HEK293 (cell line): ENCODE data around the gene BICRA.

Source experiments
- GLI2 ChIP-seq: fragments of 450-650 bp; formaldehyde crosslinking; IDR thresholded peaks from 2 replicates; pipeline ENCODE4; 2017; ENCODE audit warnings: missing biosample characterization, missing genetic modification characterization, low read depth, borderline replicate concordance
- HOXA7 ChIP-seq: sonication (generic); formaldehyde crosslinking; IDR thresholded peaks from 2 replicates; pipeline ENCODE4 v1.8.1; 2022; ENCODE audit warnings: missing genetic modification reagents, borderline replicate concordance
- KLF8 ChIP-seq: fragments of 450-650 bp; formaldehyde crosslinking; IDR thresholded peaks from 2 replicates; pipeline ENCODE4 v1.5.1; 2016; ENCODE audit warnings: missing biosample characterization, missing genetic modification characterization
- OVOL3 ChIP-seq: fragments of 450-650 bp; formaldehyde crosslinking; IDR thresholded peaks from 2 replicates; pipeline ENCODE4 v1.5.1; 2016; ENCODE audit warnings: missing biosample characterization, missing genetic modification characterization
- ZBTB20 ChIP-seq: fragments of 450-650 bp; formaldehyde crosslinking; IDR thresholded peaks from 2 replicates; pipeline ENCODE4 v1.5.1; 2016; ENCODE audit warnings: missing biosample characterization, missing genetic modification characterization
- ZFP37 ChIP-seq: fragments of 450-650 bp; formaldehyde crosslinking; IDR thresholded peaks from 2 replicates; pipeline ENCODE4 v1.5.1; 2016; ENCODE audit warnings: missing biosample characterization, missing genetic modification characterization
- ZNF112 ChIP-seq: fragments of 450-650 bp; formaldehyde crosslinking; IDR thresholded peaks from 2 replicates; pipeline ENCODE4 v1.5.0; 2017; ENCODE audit warnings: missing biosample characterization, missing genetic modification characterization
- ZNF174 ChIP-seq: fragments of 450-650 bp; formaldehyde crosslinking; IDR thresholded peaks from 2 replicates; pipeline ENCODE4 v1.5.0; 2017; ENCODE audit warnings: missing biosample characterization, mild to moderate bottlenecking, missing genetic modification characterization
- ZNF324 ChIP-seq: fragments of 450-650 bp; formaldehyde crosslinking; IDR thresholded peaks from 2 replicates; pipeline ENCODE4 v1.5.1; 2016; ENCODE audit warnings: missing biosample characterization, missing genetic modification characterization
- ZNF335 ChIP-seq: fragments of 450-650 bp; formaldehyde crosslinking; conservative IDR thresholded peaks from 2 replicates; pipeline ENCODE4 v1.5.1; 2016; ENCODE audit warnings: missing biosample characterization, missing genetic modification characterization
- ZNF423 ChIP-seq: fragments of 450-650 bp; formaldehyde crosslinking; IDR thresholded peaks from 2 replicates; pipeline ENCODE4 v1.5.1; 2016; ENCODE audit warnings: missing biosample characterization, missing genetic modification characterization
- ZNF426 ChIP-seq: fragments of 450-650 bp; formaldehyde crosslinking; IDR thresholded peaks from 2 replicates; pipeline ENCODE4 v1.5.1; 2017; ENCODE audit warnings: missing biosample characterization, missing genetic modification characterization, mild to moderate bottlenecking, inconsistent platforms, moderate library complexity
- ZNF530 ChIP-seq: fragments of 450-650 bp; formaldehyde crosslinking; IDR thresholded peaks from 2 replicates; pipeline ENCODE4 v1.5.1; 2016; ENCODE audit warnings: low read depth, missing biosample characterization, missing genetic modification characterization
- ZNF548 ChIP-seq: fragments of 450-650 bp; formaldehyde crosslinking; IDR thresholded peaks from 2 replicates; pipeline ENCODE4 v1.5.1; 2016; ENCODE audit warnings: missing biosample characterization, missing genetic modification characterization
- ZNF549 ChIP-seq: fragments of 450-650 bp; IDR thresholded peaks from 2 replicates; pipeline ENCODE4 v1.5.1; 2018; ENCODE audit warnings: missing biosample characterization, missing genetic modification characterization, mild to moderate bottlenecking, inconsistent platforms, moderate library complexity
- ZNF785 ChIP-seq: fragments of 450-650 bp; formaldehyde crosslinking; IDR thresholded peaks from 2 replicates; pipeline ENCODE4 v1.5.1; 2016; ENCODE audit warnings: missing biosample characterization, missing genetic modification characterization
- ZNF791 ChIP-seq: fragments of 450-650 bp; formaldehyde crosslinking; IDR thresholded peaks from 2 replicates; pipeline ENCODE4 v1.5.1; 2016; ENCODE audit warnings: missing biosample characterization, missing genetic modification characterization
- ZSCAN23 ChIP-seq: fragments of 450-650 bp; formaldehyde crosslinking; IDR thresholded peaks from 2 replicates; pipeline ENCODE4 v1.5.1; 2016; ENCODE audit warnings: missing biosample characterization, missing genetic modification characterization
- ZXDB ChIP-seq: fragments of 450-650 bp; formaldehyde crosslinking; IDR thresholded peaks from 2 replicates; pipeline ENCODE4 v1.5.1; 2016; ENCODE audit warnings: missing biosample characterization, missing genetic modification characterization
- TF ChIP-seq, protein P1 (sequence below): fragments of 450-650 bp; formaldehyde crosslinking; optimal IDR thresholded peaks from 2 replicates; pipeline ENCODE3; 2016; ENCODE audit warnings: missing biosample characterization, mild to moderate bottlenecking, missing genetic modification characterization
- TF ChIP-seq, protein P2 (sequence below): fragments of 450-650 bp; formaldehyde crosslinking; IDR thresholded peaks from 2 replicates; pipeline ENCODE4 v1.5.1; 2017; ENCODE audit warnings: missing biosample characterization, missing genetic modification characterization
- TF ChIP-seq, protein P3 (sequence below): fragments of 450-650 bp; formaldehyde crosslinking; IDR thresholded peaks from 2 replicates; pipeline ENCODE4 v1.5.1; 2016; ENCODE audit warnings: missing biosample characterization, missing genetic modification characterization
- TF ChIP-seq, protein P4 (sequence below): fragments of 450-650 bp; formaldehyde crosslinking; IDR thresholded peaks from 2 replicates; pipeline ENCODE4 v1.5.1; 2017; ENCODE audit warnings: missing biosample characterization, missing genetic modification characterization
- TF ChIP-seq, protein P5 (sequence below): fragments of 450-650 bp; formaldehyde crosslinking; IDR thresholded peaks from 2 replicates; pipeline ENCODE4 v1.5.1; 2016; ENCODE audit warnings: missing biosample characterization, missing genetic modification characterization
- TF ChIP-seq, protein P6 (sequence below): fragments of 450-650 bp; formaldehyde crosslinking; IDR thresholded peaks from 2 replicates; pipeline ENCODE4 v1.5.1; 2016; ENCODE audit warnings: missing biosample characterization, missing genetic modification characterization
- TF ChIP-seq, protein P7 (sequence below): fragments of 450-650 bp; formaldehyde crosslinking; IDR thresholded peaks from 2 replicates; pipeline ENCODE4 v1.5.1; 2016; ENCODE audit warnings: missing biosample characterization, missing genetic modification characterization

Gene BICRA

DNA sequence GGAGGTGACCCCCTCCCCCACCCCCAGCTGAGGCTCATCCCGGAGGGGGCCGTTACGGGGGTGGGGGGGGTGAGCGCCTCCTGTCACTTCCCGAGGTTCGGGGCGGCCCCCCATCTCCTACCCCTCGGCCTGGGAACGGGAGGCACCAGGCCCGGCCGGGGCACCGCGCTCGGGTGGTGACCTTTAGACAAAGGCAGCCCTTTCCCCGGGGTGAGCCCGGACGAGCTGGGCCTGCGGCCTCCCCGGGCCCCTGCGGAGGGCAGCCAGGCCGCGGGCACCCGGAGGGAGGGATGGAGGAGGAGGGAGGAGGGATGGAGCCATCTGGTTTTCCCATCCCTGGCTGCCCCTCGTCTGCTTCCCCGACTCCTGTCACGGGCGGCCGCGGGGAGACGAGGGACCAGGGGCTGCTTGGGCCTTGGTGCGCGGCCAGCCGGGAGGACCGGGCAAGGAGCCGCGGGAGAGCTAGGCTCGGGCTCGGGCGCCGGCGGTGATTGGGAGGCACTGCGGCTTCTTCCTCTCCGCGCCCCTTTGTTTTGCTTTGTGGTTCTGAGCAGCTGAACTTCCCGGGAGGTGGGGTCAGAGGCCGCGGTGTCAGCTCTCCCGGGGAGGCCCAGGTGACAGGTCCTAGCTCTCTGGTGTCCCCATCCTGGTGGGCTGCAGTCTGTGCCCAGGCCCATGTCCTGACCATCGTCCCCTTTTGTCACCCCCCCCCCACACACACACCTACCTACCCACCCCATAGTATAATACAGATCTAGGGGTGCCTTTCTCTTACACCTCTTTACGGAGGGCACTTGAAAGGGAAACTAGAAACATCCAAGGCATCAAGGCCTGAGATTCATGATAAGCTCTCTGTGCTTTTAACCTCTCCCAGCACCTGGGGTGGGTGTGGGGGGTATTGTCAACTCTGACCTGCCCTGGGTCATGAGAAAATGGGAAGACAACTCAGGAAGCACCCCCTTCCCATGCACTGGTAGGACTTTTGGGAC is 1.3 kb downstream of the BICRA start (continued):
- TF ChIP-seq, protein P1, sequence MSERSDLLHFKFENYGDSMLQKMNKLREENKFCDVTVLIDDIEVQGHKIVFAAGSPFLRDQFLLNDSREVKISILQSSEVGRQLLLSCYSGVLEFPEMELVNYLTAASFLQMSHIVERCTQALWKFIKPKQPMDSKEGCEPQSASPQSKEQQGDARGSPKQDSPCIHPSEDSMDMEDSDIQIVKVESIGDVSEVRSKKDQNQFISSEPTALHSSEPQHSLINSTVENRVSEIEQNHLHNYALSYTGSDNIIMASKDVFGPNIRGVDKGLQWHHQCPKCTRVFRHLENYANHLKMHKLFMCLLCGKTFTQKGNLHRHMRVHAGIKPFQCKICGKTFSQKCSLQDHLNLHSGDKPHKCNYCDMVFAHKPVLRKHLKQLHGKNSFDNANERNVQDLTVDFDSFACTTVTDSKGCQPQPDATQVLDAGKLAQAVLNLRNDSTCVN (tag by site-specific recombination): peak; percentile 61
- TF ChIP-seq, protein P2, sequence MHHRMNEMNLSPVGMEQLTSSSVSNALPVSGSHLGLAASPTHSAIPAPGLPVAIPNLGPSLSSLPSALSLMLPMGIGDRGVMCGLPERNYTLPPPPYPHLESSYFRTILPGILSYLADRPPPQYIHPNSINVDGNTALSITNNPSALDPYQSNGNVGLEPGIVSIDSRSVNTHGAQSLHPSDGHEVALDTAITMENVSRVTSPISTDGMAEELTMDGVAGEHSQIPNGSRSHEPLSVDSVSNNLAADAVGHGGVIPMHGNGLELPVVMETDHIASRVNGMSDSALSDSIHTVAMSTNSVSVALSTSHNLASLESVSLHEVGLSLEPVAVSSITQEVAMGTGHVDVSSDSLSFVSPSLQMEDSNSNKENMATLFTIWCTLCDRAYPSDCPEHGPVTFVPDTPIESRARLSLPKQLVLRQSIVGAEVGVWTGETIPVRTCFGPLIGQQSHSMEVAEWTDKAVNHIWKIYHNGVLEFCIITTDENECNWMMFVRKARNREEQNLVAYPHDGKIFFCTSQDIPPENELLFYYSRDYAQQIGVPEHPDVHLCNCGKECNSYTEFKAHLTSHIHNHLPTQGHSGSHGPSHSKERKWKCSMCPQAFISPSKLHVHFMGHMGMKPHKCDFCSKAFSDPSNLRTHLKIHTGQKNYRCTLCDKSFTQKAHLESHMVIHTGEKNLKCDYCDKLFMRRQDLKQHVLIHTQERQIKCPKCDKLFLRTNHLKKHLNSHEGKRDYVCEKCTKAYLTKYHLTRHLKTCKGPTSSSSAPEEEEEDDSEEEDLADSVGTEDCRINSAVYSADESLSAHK: peak; percentile 68
- TF ChIP-seq ZNF335 (tag by site-specific recombination) (0 out of 2 replicates have a peak, but pooled peaks have one; percentile 8), GLI2 (tag by site-specific recombination) (no peak), KLF8 (tag by site-specific recombination) (peak; percentile 33; the same call in 1 of the 2 replicates), ZSCAN23 (tag by site-specific recombination) (no peak), ZNF324 (no peak), ZNF426 (tag by site-specific recombination) (no peak), ZNF548 (tag by site-specific recombination) (no peak), ZNF423 (tag by site-specific recombination) (no peak), ZFP37 (tag by site-specific recombination) (no peak), HOXA7 (CRISPR knock-in tag) (no peak), ZXDB (tag by site-specific recombination) (peak; percentile 89), ZNF785 (tag by site-specific recombination) (no peak), ZNF112 (no peak), ZNF530 (tag by site-specific recombination) (no peak), OVOL3 (tag by site-specific recombination) (no peak), ZNF174 (tag by site-specific recombination) (no peak), ZNF791 (tag by site-specific recombination) (no peak), ZNF549 (tag by site-specific recombination) (no peak), ZBTB20 (tag by site-specific recombination) (peak; percentile 75)
- TF ChIP-seq, protein P3, sequence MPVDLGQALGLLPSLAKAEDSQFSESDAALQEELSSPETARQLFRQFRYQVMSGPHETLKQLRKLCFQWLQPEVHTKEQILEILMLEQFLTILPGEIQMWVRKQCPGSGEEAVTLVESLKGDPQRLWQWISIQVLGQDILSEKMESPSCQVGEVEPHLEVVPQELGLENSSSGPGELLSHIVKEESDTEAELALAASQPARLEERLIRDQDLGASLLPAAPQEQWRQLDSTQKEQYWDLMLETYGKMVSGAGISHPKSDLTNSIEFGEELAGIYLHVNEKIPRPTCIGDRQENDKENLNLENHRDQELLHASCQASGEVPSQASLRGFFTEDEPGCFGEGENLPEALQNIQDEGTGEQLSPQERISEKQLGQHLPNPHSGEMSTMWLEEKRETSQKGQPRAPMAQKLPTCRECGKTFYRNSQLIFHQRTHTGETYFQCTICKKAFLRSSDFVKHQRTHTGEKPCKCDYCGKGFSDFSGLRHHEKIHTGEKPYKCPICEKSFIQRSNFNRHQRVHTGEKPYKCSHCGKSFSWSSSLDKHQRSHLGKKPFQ (tag by site-specific recombination): no peak
- TF ChIP-seq, protein P4, sequence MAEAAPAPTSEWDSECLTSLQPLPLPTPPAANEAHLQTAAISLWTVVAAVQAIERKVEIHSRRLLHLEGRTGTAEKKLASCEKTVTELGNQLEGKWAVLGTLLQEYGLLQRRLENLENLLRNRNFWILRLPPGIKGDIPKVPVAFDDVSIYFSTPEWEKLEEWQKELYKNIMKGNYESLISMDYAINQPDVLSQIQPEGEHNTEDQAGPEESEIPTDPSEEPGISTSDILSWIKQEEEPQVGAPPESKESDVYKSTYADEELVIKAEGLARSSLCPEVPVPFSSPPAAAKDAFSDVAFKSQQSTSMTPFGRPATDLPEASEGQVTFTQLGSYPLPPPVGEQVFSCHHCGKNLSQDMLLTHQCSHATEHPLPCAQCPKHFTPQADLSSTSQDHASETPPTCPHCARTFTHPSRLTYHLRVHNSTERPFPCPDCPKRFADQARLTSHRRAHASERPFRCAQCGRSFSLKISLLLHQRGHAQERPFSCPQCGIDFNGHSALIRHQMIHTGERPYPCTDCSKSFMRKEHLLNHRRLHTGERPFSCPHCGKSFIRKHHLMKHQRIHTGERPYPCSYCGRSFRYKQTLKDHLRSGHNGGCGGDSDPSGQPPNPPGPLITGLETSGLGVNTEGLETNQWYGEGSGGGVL (tag by site-specific recombination): peak; percentile 49
- TF ChIP-seq, protein P5, sequence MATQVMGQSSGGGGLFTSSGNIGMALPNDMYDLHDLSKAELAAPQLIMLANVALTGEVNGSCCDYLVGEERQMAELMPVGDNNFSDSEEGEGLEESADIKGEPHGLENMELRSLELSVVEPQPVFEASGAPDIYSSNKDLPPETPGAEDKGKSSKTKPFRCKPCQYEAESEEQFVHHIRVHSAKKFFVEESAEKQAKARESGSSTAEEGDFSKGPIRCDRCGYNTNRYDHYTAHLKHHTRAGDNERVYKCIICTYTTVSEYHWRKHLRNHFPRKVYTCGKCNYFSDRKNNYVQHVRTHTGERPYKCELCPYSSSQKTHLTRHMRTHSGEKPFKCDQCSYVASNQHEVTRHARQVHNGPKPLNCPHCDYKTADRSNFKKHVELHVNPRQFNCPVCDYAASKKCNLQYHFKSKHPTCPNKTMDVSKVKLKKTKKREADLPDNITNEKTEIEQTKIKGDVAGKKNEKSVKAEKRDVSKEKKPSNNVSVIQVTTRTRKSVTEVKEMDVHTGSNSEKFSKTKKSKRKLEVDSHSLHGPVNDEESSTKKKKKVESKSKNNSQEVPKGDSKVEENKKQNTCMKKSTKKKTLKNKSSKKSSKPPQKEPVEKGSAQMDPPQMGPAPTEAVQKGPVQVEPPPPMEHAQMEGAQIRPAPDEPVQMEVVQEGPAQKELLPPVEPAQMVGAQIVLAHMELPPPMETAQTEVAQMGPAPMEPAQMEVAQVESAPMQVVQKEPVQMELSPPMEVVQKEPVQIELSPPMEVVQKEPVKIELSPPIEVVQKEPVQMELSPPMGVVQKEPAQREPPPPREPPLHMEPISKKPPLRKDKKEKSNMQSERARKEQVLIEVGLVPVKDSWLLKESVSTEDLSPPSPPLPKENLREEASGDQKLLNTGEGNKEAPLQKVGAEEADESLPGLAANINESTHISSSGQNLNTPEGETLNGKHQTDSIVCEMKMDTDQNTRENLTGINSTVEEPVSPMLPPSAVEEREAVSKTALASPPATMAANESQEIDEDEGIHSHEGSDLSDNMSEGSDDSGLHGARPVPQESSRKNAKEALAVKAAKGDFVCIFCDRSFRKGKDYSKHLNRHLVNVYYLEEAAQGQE: no peak
- TF ChIP-seq, protein P6, sequence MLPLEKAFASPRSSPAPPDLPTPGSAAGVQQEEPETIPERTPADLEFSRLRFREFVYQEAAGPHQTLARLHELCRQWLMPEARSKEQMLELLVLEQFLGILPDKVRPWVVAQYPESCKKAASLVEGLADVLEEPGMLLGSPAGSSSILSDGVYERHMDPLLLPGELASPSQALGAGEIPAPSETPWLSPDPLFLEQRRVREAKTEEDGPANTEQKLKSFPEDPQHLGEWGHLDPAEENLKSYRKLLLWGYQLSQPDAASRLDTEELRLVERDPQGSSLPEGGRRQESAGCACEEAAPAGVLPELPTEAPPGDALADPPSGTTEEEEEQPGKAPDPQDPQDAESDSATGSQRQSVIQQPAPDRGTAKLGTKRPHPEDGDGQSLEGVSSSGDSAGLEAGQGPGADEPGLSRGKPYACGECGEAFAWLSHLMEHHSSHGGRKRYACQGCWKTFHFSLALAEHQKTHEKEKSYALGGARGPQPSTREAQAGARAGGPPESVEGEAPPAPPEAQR: no peak
- TF ChIP-seq, protein P7, sequence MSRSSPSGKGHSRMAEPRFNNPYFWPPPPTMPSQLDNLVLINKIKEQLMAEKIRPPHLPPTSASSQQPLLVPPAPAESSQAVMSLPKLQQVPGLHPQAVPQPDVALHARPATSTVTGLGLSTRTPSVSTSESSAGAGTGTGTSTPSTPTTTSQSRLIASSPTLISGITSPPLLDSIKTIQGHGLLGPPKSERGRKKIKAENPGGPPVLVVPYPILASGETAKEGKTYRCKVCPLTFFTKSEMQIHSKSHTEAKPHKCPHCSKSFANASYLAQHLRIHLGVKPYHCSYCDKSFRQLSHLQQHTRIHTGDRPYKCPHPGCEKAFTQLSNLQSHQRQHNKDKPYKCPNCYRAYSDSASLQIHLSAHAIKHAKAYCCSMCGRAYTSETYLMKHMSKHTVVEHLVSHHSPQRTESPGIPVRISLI (tag by site-specific recombination): no peak
